HepG2 (cell line): Measurements from ENCODE around the gene RAC3. TPM values are rescaled to one million over a fixed set of nuclear protein-coding genes. Genes with fewer than 3 reads are reported as not detected.

Experiments
- ARNT ChIP-seq: fragments of 450-650 bp; IDR thresholded peaks from 2 replicates; pipeline ENCODE4 v1.6.1; 2017
- ATF1 ChIP-seq: IDR thresholded peaks from 2 replicates; pipeline ENCODE4 v1.6.1; 2016; ENCODE audit warnings: mild to moderate bottlenecking, control low read depth
- CC2D1A ChIP-seq: sonication (generic); formaldehyde crosslinking; IDR thresholded peaks from 2 replicates; pipeline ENCODE4 v1.8.1; 2023; ENCODE audit warnings: mild to moderate bottlenecking, missing genetic modification reagents
- ELF4 ChIP-seq: sonication (generic); formaldehyde crosslinking; IDR thresholded peaks from 2 replicates; pipeline ENCODE4 v1.5.0; 2020; ENCODE audit warnings: missing genetic modification reagents, mild to moderate bottlenecking, moderate library complexity, borderline replicate concordance
- FOXP1 ChIP-seq, 2 experiments: fragments of 450-650 bp in 1 of 2; IDR thresholded peaks; 2 replicates each; pipeline ENCODE4 v1.6.1; 2017 to 2018; ENCODE audit warnings: antibody characterized with exemption in 1 of 2
- KAT8 ChIP-seq: IDR thresholded peaks from 2 replicates; pipeline ENCODE4 v1.6.1; 2016; ENCODE audit warnings: missing genetic modification reagents, missing compliant biosample characterization
- MED13 ChIP-seq: sonication (generic); formaldehyde crosslinking; IDR thresholded peaks from 2 replicates; pipeline ENCODE4 v1.5.0; 2020; ENCODE audit warnings: missing genetic modification reagents
- MEF2D ChIP-seq: sonication (generic); formaldehyde crosslinking; IDR thresholded peaks from 2 replicates; pipeline ENCODE4 v1.5.1; 2020; ENCODE audit warnings: mild to moderate bottlenecking, missing genetic modification reagents
- REL ChIP-seq: sonication (generic); formaldehyde crosslinking; conservative IDR thresholded peaks from 2 replicates; pipeline ENCODE4 v1.8.0; 2022; ENCODE audit warnings: mild to moderate bottlenecking, missing genetic modification reagents, moderate library complexity
- XRCC5 ChIP-seq: fragments of 200-400 bp; formaldehyde crosslinking; optimal IDR thresholded peaks from 2 replicates; pipeline ENCODE3; 2017; ENCODE audit warnings: mild to moderate bottlenecking, low read length
- ZIK1 ChIP-seq: sonication (generic); formaldehyde crosslinking; IDR thresholded peaks from 2 replicates; pipeline ENCODE4 v1.5.0; 2020; ENCODE audit warnings: mild to moderate bottlenecking, low read depth, missing genetic modification reagents, borderline replicate concordance
- ZNF20 ChIP-seq: sonication (generic); formaldehyde crosslinking; IDR thresholded peaks from 2 replicates; pipeline ENCODE4 v1.4.0; 2020; ENCODE audit warnings: mild to moderate bottlenecking, moderate library complexity, missing genetic modification reagents
- ZNF605 ChIP-seq: sonication (generic); formaldehyde crosslinking; IDR thresholded peaks from 2 replicates; pipeline ENCODE4 v1.8.0; 2022; ENCODE audit warnings: mild to moderate bottlenecking, missing genetic modification reagents
- ZNF607 ChIP-seq: sonication (generic); formaldehyde crosslinking; IDR thresholded peaks from 2 replicates; pipeline ENCODE4 v1.5.1; 2020; ENCODE audit warnings: missing genetic modification reagents, mild to moderate bottlenecking, borderline replicate concordance
- polyA plus RNA-seq, 8 experiments: library from polyadenylated mRNA; depleted of rRNA in 3 of 8; stranded (reverse) in 7 of 8; unstranded in 1 of 8; fragments of >200 nt; fragmentation: Illumina TruSeq in 4 of 8; extraction: Trizol in 4 of 8; gene quantifications; 2 replicates each; pipeline versions ENCODE4 v1.2.1 to v1.2.3, GENCODE V29; 2011 to 2016; ENCODE audit warnings: low read depth in 4 of 8, missing spikeins in 1 of 8, mixed read lengths in 1 of 8; ENCODE audit not compliant: insufficient read depth in 1 of 8
- total RNA-seq, 5 experiments: library from RNA; depleted of rRNA; stranded (reverse); fragments of >200 nt; fragmentation: Illumina TruSeq; extraction: Trizol; gene quantifications; 2 replicates each; pipeline ENCODE4 v1.2.3, GENCODE V29; 2016; ENCODE audit warnings: low read depth in 1 of 5
- TF ChIP-seq, protein P1 (sequence below): sonication (generic); formaldehyde crosslinking; IDR thresholded peaks from 2 replicates; pipeline ENCODE4 v1.9.0; 2021; ENCODE audit warnings: missing genetic modification reagents, borderline replicate concordance
- TF ChIP-seq, protein P2 (sequence below): IDR thresholded peaks from 2 replicates; pipeline ENCODE4 v1.6.1; 2012; ENCODE audit warnings: low read depth, low read length, improper control_type of control experiment
- TF ChIP-seq, protein P3 (sequence below): fragments of 450-650 bp; IDR thresholded peaks from 2 replicates; pipeline ENCODE4 v1.6.1; 2017
- TF ChIP-seq, protein P4 (sequence below): sonication (generic); formaldehyde crosslinking; IDR thresholded peaks from 2 replicates; pipeline ENCODE4 v1.4.0; 2020; ENCODE audit warnings: missing genetic modification reagents, borderline replicate concordance
- TF ChIP-seq, protein P5 (sequence below): sonication (generic); formaldehyde crosslinking; IDR thresholded peaks from 2 replicates; pipeline ENCODE4 v1.5.1; 2020; ENCODE audit warnings: missing genetic modification reagents, mild to moderate bottlenecking, borderline replicate concordance
- TF ChIP-seq, protein P6 (sequence below): sonication (generic); formaldehyde crosslinking; IDR thresholded peaks from 2 replicates; pipeline ENCODE4 v1.5.1; 2020; ENCODE audit warnings: missing genetic modification reagents, mild to moderate bottlenecking, borderline replicate concordance

RAC3 gene
- total and polyA plus RNA-seq, 2 of the 13 experiments (the other 11 are each of a cell fraction or from before 2014, with no cell fraction given): 10.5 to 21.3 TPM

DNA sequence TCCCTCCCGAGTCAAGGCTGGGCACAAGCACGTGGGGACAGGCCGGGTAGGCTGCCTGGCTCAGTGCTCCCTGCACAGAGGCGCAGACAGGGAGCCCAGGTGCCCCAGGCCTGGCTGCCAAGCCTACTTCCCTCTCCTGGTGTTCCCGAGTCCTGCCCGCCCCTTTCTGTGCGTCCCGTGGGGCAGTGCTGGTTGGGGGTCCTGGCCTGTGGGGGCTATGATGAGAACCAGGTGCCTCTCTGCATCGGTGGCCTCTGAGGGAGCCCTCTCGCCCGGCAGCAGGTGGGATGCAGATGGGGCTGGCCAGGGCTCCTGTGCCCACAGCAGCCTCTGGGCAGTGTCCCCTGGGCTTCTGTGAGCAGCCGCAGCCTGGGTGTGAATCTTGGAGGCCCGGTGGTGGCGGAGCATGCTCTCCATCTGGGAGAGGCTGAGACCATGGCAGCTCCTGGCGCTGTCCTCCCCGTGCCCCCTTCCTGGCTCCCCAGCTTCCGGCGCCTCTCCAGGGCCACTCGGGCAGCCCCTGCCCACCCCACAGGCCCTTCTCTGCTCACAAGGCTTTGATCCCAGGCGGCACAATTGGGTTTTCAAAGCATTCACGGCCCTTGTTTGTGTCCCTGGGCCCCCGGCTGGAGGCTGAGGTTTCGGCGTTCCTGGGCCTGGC lies 16.0 kb upstream of the RAC3 start (continued):
- TF ChIP-seq, protein P1, sequence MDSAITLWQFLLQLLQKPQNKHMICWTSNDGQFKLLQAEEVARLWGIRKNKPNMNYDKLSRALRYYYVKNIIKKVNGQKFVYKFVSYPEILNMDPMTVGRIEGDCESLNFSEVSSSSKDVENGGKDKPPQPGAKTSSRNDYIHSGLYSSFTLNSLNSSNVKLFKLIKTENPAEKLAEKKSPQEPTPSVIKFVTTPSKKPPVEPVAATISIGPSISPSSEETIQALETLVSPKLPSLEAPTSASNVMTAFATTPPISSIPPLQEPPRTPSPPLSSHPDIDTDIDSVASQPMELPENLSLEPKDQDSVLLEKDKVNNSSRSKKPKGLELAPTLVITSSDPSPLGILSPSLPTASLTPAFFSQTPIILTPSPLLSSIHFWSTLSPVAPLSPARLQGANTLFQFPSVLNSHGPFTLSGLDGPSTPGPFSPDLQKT (CRISPR knock-in tag): no peak
- TF ChIP-seq FOXP1 (IDR thresholded peaks at IDR 0.05) (no peak), FOXP1 (CRISPR knock-in tag; IDR thresholded peaks at IDR 0.05) (peak; percentile 27; the same call in 1 of the 2 replicates), ZNF20 (no peak), ELF4 (CRISPR knock-in tag) (no peak), CC2D1A (CRISPR knock-in tag) (no peak), MED13 (peak; percentile 88; the same call in 1 of the 2 replicates), ZIK1 (CRISPR knock-in tag) (no peak), MEF2D (CRISPR knock-in tag) (no peak), ZNF605 (CRISPR knock-in tag) (no peak), ZNF607 (CRISPR knock-in tag) (no peak), KAT8 (CRISPR knock-in tag) (no peak; the same call in 1 of the 2 replicates), REL (CRISPR knock-in tag) (no peak), XRCC5 (peak; percentile 2), ATF1 (CRISPR knock-in tag) (no peak), ARNT (no peak)
- TF ChIP-seq, protein P2, sequence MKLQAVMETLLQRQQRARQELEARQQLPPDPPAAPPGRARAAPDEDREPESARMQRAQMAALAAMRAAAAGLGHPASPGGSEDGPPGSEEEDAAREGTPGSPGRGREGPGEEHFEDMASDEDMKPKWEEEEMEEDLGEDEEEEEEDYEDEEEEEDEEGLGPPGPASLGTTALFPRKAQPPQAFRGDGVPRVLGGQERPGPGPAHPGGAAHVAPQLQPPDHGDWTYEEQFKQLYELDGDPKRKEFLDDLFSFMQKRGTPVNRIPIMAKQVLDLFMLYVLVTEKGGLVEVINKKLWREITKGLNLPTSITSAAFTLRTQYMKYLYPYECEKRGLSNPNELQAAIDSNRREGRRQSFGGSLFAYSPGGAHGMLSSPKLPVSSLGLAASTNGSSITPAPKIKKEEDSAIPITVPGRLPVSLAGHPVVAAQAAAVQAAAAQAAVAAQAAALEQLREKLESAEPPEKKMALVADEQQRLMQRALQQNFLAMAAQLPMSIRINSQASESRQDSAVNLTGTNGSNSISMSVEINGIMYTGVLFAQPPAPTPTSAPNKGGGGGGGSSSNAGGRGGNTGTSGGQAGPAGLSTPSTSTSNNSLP: no peak
- TF ChIP-seq, protein P3, sequence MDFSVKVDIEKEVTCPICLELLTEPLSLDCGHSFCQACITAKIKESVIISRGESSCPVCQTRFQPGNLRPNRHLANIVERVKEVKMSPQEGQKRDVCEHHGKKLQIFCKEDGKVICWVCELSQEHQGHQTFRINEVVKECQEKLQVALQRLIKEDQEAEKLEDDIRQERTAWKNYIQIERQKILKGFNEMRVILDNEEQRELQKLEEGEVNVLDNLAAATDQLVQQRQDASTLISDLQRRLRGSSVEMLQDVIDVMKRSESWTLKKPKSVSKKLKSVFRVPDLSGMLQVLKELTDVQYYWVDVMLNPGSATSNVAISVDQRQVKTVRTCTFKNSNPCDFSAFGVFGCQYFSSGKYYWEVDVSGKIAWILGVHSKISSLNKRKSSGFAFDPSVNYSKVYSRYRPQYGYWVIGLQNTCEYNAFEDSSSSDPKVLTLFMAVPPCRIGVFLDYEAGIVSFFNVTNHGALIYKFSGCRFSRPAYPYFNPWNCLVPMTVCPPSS: no peak
- TF ChIP-seq, protein P4, sequence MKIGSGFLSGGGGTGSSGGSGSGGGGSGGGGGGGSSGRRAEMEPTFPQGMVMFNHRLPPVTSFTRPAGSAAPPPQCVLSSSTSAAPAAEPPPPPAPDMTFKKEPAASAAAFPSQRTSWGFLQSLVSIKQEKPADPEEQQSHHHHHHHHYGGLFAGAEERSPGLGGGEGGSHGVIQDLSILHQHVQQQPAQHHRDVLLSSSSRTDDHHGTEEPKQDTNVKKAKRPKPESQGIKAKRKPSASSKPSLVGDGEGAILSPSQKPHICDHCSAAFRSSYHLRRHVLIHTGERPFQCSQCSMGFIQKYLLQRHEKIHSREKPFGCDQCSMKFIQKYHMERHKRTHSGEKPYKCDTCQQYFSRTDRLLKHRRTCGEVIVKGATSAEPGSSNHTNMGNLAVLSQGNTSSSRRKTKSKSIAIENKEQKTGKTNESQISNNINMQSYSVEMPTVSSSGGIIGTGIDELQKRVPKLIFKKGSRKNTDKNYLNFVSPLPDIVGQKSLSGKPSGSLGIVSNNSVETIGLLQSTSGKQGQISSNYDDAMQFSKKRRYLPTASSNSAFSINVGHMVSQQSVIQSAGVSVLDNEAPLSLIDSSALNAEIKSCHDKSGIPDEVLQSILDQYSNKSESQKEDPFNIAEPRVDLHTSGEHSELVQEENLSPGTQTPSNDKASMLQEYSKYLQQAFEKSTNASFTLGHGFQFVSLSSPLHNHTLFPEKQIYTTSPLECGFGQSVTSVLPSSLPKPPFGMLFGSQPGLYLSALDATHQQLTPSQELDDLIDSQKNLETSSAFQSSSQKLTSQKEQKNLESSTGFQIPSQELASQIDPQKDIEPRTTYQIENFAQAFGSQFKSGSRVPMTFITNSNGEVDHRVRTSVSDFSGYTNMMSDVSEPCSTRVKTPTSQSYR (CRISPR knock-in tag): peak; percentile 66; the same call in 1 of the 2 replicates
- TF ChIP-seq, protein P5, sequence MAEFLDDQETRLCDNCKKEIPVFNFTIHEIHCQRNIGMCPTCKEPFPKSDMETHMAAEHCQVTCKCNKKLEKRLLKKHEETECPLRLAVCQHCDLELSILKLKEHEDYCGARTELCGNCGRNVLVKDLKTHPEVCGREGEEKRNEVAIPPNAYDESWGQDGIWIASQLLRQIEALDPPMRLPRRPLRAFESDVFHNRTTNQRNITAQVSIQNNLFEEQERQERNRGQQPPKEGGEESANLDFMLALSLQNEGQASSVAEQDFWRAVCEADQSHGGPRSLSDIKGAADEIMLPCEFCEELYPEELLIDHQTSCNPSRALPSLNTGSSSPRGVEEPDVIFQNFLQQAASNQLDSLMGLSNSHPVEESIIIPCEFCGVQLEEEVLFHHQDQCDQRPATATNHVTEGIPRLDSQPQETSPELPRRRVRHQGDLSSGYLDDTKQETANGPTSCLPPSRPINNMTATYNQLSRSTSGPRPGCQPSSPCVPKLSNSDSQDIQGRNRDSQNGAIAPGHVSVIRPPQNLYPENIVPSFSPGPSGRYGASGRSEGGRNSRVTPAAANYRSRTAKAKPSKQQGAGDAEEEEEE: 0 out of 2 replicates have a peak, but pooled peaks have one; percentile 44
- TF ChIP-seq, protein P6, sequence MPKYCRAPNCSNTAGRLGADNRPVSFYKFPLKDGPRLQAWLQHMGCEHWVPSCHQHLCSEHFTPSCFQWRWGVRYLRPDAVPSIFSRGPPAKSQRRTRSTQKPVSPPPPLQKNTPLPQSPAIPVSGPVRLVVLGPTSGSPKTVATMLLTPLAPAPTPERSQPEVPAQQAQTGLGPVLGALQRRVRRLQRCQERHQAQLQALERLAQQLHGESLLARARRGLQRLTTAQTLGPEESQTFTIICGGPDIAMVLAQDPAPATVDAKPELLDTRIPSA: no peak
